HepG2 (cell line): Measurements from ENCODE around the gene CASP5. TPM values are rescaled to one million over a fixed set of nuclear protein-coding genes. Genes with fewer than 3 reads are reported as not detected.

Experiments
- ATF1 ChIP-seq: IDR thresholded peaks from 2 replicates; pipeline ENCODE4 v1.6.1; 2016; ENCODE audit warnings: mild to moderate bottlenecking, control low read depth
- GATA4 ChIP-seq: sonication (generic); IDR thresholded peaks from 2 replicates; pipeline ENCODE4 v1.6.1; 2016; ENCODE audit warnings: antibody characterized with exemption, low read depth, borderline replicate concordance
- MTA1 ChIP-seq: sonication (generic); formaldehyde crosslinking; IDR thresholded peaks from 2 replicates; pipeline ENCODE4 v1.4.0; 2020; ENCODE audit warnings: missing genetic modification reagents, mild to moderate bottlenecking, borderline replicate concordance
- MXD4 ChIP-seq: IDR thresholded peaks from 2 replicates; pipeline ENCODE4 v1.6.1; 2016; ENCODE audit warnings: mild to moderate bottlenecking, missing biosample characterization, missing genetic modification reagents
- SOX13 ChIP-seq, 3 experiments: fragments of 450-650 bp in 1 of 3; sonication (generic) in 1 of 3; formaldehyde crosslinking in 1 of 3; IDR thresholded peaks in 2 of 3; conservative IDR thresholded peaks in 1 of 3; 2 replicates each; pipeline versions ENCODE4 v1.5.0 to v1.6.1; 2016 to 2020; ENCODE audit warnings: antibody characterized with exemption in 1 of 3, mild to moderate bottlenecking in 1 of 3, missing compliant biosample characterization in 1 of 3, missing genetic modification reagents in 1 of 3, moderate library complexity in 1 of 3
- SP5 ChIP-seq: IDR thresholded peaks from 2 replicates; pipeline ENCODE4 v1.6.1; 2016; ENCODE audit warnings: low read depth, borderline replicate concordance
- SRY ChIP-seq: sonication (generic); formaldehyde crosslinking; IDR thresholded peaks from 2 replicates; pipeline ENCODE4 v1.8.0; 2022; ENCODE audit warnings: mild to moderate bottlenecking, missing genetic modification reagents
- ZBTB7A ChIP-seq: sonication (generic); formaldehyde crosslinking; IDR thresholded peaks from 2 replicates; pipeline ENCODE4 v1.8.0; 2022; ENCODE audit warnings: mild to moderate bottlenecking, missing genetic modification reagents
- ZFP1 ChIP-seq: IDR thresholded peaks from 2 replicates; pipeline ENCODE4 v1.6.1; 2016
- ZNF326 ChIP-seq: sonication (generic); formaldehyde crosslinking; IDR thresholded peaks from 2 replicates; pipeline ENCODE4 v1.4.0; 2020; ENCODE audit warnings: missing genetic modification reagents, borderline replicate concordance
- ZNF350 ChIP-seq: sonication (generic); formaldehyde crosslinking; IDR thresholded peaks from 2 replicates; pipeline ENCODE4 v1.4.0; 2020; ENCODE audit warnings: mild to moderate bottlenecking, low read depth, missing genetic modification reagents, borderline replicate concordance
- ZNF772 ChIP-seq: sonication (generic); formaldehyde crosslinking; IDR thresholded peaks from 2 replicates; pipeline ENCODE4 v1.5.0; 2020; ENCODE audit warnings: mild to moderate bottlenecking, missing genetic modification reagents
- polyA plus RNA-seq, 8 experiments: library from polyadenylated mRNA; depleted of rRNA in 3 of 8; stranded (reverse) in 7 of 8; unstranded in 1 of 8; fragments of >200 nt; fragmentation: Illumina TruSeq in 4 of 8; extraction: Trizol in 4 of 8; gene quantifications; 2 replicates each; pipeline versions ENCODE4 v1.2.1 to v1.2.3, GENCODE V29; 2011 to 2016; ENCODE audit warnings: low read depth in 4 of 8, missing spikeins in 1 of 8, mixed read lengths in 1 of 8; ENCODE audit not compliant: insufficient read depth in 1 of 8
- total RNA-seq, 5 experiments: library from RNA; depleted of rRNA; stranded (reverse); fragments of >200 nt; fragmentation: Illumina TruSeq; extraction: Trizol; gene quantifications; 2 replicates each; pipeline ENCODE4 v1.2.3, GENCODE V29; 2016; ENCODE audit warnings: low read depth in 1 of 5
- TF ChIP-seq, protein P1 (sequence below): IDR thresholded peaks from 2 replicates; pipeline ENCODE4 v1.6.1; 2016
- TF ChIP-seq, protein P2 (sequence below): IDR thresholded peaks from 2 replicates; pipeline ENCODE4 v1.6.1; 2016; ENCODE audit warnings: missing compliant biosample characterization, missing genetic modification reagents, borderline replicate concordance
- TF ChIP-seq, protein P3 (sequence below): fragments of 450-650 bp; IDR thresholded peaks from 2 replicates; pipeline ENCODE4 v1.6.1; 2017
- TF ChIP-seq, protein P4 (sequence below): sonication (generic); formaldehyde crosslinking; IDR thresholded peaks from 2 replicates; pipeline ENCODE4 v1.4.0; 2020; ENCODE audit warnings: missing genetic modification reagents
- TF ChIP-seq, protein P5 (sequence below): sonication (generic); formaldehyde crosslinking; IDR thresholded peaks from 2 replicates; pipeline ENCODE4 v1.8.1; 2023; ENCODE audit warnings: mild to moderate bottlenecking, missing genetic modification reagents
- TF ChIP-seq, protein P6 (sequence below): sonication (generic); formaldehyde crosslinking; IDR thresholded peaks from 2 replicates; pipeline ENCODE4 v1.9.0; 2021; ENCODE audit warnings: missing genetic modification reagents, borderline replicate concordance

Gene CASP5
- total and polyA plus RNA-seq, 2 of the 13 experiments (the other 11 are each of a cell fraction or from before 2014, with no cell fraction given), result not detected

DNA sequence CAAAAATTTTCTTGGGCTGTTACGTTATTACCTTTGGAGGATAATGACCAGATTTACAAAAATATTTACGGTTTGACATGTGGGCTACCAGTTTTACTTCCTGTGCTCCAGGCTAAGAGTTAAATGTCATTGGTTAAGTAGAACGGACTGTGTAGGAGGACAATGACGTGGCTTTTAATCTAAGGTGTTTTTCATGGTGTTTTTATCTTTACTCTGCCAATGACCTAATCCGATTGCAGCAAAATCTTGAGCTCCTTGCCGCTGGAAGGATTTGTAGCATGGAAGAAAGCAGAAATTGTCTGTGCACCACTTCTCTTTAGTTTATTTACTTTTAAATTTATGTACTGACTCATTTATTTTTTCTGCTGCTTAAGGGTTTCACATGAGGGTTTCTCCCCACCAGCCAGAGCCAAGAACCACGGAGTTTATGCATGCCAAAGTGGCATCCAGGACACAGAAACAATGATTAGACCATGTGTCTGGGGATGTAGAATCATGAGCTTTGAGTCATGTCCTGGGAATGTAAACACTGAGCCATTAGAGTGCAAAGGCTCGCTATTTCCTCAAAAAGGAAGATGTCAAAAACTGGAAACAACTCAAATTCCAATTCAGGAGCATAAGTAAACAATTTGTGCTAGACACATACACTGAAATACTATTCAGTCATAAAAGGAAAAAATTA is 24.1 kb upstream of the CASP5 start (continued):
- TF ChIP-seq, protein P1, sequence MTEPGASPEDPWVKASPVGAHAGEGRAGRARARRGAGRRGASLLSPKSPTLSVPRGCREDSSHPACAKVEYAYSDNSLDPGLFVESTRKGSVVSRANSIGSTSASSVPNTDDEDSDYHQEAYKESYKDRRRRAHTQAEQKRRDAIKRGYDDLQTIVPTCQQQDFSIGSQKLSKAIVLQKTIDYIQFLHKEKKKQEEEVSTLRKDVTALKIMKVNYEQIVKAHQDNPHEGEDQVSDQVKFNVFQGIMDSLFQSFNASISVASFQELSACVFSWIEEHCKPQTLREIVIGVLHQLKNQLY (CRISPR knock-in tag), result peak; percentile 86
- TF ChIP-seq ZBTB7A (CRISPR knock-in tag) (no peak), SOX13 (IDR thresholded peaks at IDR 0.05) (peak; percentile 81), SOX13 (CRISPR knock-in tag; conservative IDR thresholded peaks at IDR 0.05 in 1 of 2, IDR thresholded peaks at IDR 0.05 in 1 of 2) (peak in 1 of 2 experiments; percentile 95; a peak in 2 of 4 replicates), MTA1 (no peak), MXD4 (CRISPR knock-in tag) (no peak), SP5 (CRISPR knock-in tag) (peak; percentile 28; the same call in 1 of the 2 replicates), SRY (CRISPR knock-in tag) (no peak), ATF1 (CRISPR knock-in tag) (peak; percentile 43; the same call in 1 of the 2 replicates), ZNF326 (CRISPR knock-in tag) (no peak), ZNF350 (CRISPR knock-in tag) (no peak), ZNF772 (0 out of 2 replicates have a peak, but pooled peaks have one; percentile 56), GATA4 (peak; percentile 53; the same call in 1 of the 2 replicates), ZFP1 (CRISPR knock-in tag) (peak; percentile 82; the same call in 1 of the 2 replicates)
- TF ChIP-seq, protein P2, sequence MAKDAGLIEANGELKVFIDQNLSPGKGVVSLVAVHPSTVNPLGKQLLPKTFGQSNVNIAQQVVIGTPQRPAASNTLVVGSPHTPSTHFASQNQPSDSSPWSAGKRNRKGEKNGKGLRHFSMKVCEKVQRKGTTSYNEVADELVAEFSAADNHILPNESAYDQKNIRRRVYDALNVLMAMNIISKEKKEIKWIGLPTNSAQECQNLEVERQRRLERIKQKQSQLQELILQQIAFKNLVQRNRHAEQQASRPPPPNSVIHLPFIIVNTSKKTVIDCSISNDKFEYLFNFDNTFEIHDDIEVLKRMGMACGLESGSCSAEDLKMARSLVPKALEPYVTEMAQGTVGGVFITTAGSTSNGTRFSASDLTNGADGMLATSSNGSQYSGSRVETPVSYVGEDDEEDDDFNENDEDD (CRISPR knock-in tag), result peak; percentile 70; the same call in 1 of the 2 replicates
- TF ChIP-seq, protein P3, sequence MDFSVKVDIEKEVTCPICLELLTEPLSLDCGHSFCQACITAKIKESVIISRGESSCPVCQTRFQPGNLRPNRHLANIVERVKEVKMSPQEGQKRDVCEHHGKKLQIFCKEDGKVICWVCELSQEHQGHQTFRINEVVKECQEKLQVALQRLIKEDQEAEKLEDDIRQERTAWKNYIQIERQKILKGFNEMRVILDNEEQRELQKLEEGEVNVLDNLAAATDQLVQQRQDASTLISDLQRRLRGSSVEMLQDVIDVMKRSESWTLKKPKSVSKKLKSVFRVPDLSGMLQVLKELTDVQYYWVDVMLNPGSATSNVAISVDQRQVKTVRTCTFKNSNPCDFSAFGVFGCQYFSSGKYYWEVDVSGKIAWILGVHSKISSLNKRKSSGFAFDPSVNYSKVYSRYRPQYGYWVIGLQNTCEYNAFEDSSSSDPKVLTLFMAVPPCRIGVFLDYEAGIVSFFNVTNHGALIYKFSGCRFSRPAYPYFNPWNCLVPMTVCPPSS, result no peak
- TF ChIP-seq, protein P4, sequence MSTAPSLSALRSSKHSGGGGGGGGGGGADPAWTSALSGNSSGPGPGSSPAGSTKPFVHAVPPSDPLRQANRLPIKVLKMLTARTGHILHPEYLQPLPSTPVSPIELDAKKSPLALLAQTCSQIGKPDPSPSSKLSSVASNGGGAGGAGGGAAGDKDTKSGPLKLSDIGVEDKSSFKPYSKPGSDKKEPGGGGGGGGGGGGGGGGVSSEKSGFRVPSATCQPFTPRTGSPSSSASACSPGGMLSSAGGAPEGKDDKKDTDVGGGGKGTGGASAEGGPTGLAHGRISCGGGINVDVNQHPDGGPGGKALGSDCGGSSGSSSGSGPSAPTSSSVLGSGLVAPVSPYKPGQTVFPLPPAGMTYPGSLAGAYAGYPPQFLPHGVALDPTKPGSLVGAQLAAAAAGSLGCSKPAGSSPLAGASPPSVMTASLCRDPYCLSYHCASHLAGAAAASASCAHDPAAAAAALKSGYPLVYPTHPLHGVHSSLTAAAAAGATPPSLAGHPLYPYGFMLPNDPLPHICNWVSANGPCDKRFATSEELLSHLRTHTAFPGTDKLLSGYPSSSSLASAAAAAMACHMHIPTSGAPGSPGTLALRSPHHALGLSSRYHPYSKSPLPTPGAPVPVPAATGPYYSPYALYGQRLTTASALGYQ, result peak; percentile 91
- TF ChIP-seq, protein P5, sequence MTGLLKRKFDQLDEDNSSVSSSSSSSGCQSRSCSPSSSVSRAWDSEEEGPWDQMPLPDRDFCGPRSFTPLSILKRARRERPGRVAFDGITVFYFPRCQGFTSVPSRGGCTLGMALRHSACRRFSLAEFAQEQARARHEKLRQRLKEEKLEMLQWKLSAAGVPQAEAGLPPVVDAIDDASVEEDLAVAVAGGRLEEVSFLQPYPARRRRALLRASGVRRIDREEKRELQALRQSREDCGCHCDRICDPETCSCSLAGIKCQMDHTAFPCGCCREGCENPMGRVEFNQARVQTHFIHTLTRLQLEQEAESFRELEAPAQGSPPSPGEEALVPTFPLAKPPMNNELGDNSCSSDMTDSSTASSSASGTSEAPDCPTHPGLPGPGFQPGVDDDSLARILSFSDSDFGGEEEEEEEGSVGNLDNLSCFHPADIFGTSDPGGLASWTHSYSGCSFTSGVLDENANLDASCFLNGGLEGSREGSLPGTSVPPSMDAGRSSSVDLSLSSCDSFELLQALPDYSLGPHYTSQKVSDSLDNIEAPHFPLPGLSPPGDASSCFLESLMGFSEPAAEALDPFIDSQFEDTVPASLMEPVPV (CRISPR knock-in tag), result no peak
- TF ChIP-seq, protein P6, sequence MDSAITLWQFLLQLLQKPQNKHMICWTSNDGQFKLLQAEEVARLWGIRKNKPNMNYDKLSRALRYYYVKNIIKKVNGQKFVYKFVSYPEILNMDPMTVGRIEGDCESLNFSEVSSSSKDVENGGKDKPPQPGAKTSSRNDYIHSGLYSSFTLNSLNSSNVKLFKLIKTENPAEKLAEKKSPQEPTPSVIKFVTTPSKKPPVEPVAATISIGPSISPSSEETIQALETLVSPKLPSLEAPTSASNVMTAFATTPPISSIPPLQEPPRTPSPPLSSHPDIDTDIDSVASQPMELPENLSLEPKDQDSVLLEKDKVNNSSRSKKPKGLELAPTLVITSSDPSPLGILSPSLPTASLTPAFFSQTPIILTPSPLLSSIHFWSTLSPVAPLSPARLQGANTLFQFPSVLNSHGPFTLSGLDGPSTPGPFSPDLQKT (CRISPR knock-in tag), result no peak; the same call in 1 of the 2 replicates
